Thymus (tissue), 11 donors: ENCODE results near the gene KMT2B. TPM values are rescaled to one million over a fixed set of nuclear protein-coding genes. Genes with fewer than 3 reads are reported as not detected.

Source experiments
- DNase-seq, 9 donors: peaks; one replicate each; pipeline ENCODE4 v3.0.0-alpha.2; 2013; ENCODE audit warnings: low spot score in 9 of 9, low read depth in 6 of 9, missing footprints in 1 of 9
- H3K27ac ChIP-seq, 2 donors: one replicate each; pipeline ENCODE4 v1.5.1; 2013; ENCODE audit warnings: control low read depth in 1 of 2, low read depth in 1 of 2, low read length in 1 of 2, mild to moderate bottlenecking in 1 of 2, moderate library complexity in 1 of 2
- H3K27me3 ChIP-seq, 2 donors: one replicate each; pipeline ENCODE4 v1.5.1; 2013; ENCODE audit warnings: low read length in 1 of 2; ENCODE audit not compliant: control insufficient read depth in 2 of 2, insufficient read depth in 1 of 2
- H3K36me3 ChIP-seq, 2 donors: one replicate each; pipeline ENCODE4 v1.5.1; 2013; ENCODE audit warnings: low read length in 1 of 2, mild to moderate bottlenecking in 1 of 2, moderate library complexity in 1 of 2; ENCODE audit not compliant: control insufficient read depth in 2 of 2, insufficient read depth in 2 of 2
- H3K4me1 ChIP-seq, 2 donors: one replicate each; pipeline ENCODE4 v1.5.1; 2013; ENCODE audit warnings: low read length in 2 of 2; ENCODE audit not compliant: control insufficient read depth in 2 of 2, insufficient read depth in 2 of 2
- H3K4me3 ChIP-seq, 2 donors: one replicate each; pipeline ENCODE4 v1.5.1; 2013; ENCODE audit warnings: low read length in 2 of 2, control low read depth in 1 of 2, mild to moderate bottlenecking in 1 of 2
- H3K9me3 ChIP-seq, 2 donors: one replicate each; pipeline ENCODE4 v1.5.1; 2013; ENCODE audit warnings: low read length in 1 of 2, mild to moderate bottlenecking in 1 of 2; ENCODE audit not compliant: control insufficient read depth in 2 of 2, insufficient read depth in 1 of 2
- WGBS: extraction: QIAGEN DNeasy Blood & Tissue Kit; methylation state at CpG from one replicate; pipeline ENCODE4 v1.1.7; 2013; 5-methylcytosine and 5-hydroxymethylcytosine counted together
- polyA plus RNA-seq: library from polyadenylated mRNA; stranded (reverse); fragments of 200-250 nt; gene quantifications from one replicate; pipeline ENCODE4 v1.2.3, GENCODE V29; 2013
- total RNA-seq: library from RNA; stranded (reverse); fragments of 120-200 nt; gene quantifications from one replicate; pipeline ENCODE4 v1.2.4, GENCODE V29; 2013
- donor health status: healthy.

The KMT2B gene
- total and polyA plus RNA-seq, 2 donors: 5.2 to 39.0 TPM

GRCh38 chr19:35786299-35787160 is 68.7 kb downstream of the KMT2B start:
- no peaks in the 10 kb centered on the region for H3K27me3 ChIP-seq
- no peaks in the 10 kb centered on the region for H3K4me1 ChIP-seq
- WGBS: 97% methylated on average over 31 of the region's 31 CpGs
- peaks cover 22 to 63% of the 10 kb centered on the region in 2 donors for H3K36me3 ChIP-seq
- no peak overlapping the region for H3K4me3 ChIP-seq
- DNase-seq: no peak
- H3K27ac ChIP-seq: no peak overlapping the region
- H3K9me3 ChIP-seq: no peaks in the 10 kb centered on the region

- DNase-seq: no peak
- Histone ChIP-seq H3K4me1 (no peaks in the 10 kb centered on the region), H3K27ac (no peak overlapping the region), H3K27me3 (no peaks in the 10 kb centered on the region), H3K9me3 (no peaks in the 10 kb centered on the region), H3K36me3 (peaks cover 17 to 55% of the 10 kb centered on the region in 2 donors), H3K4me3 (no peak overlapping the region)
- 98% methylated on average over 15 of the region's 15 CpGs for WGBS
Observed at GRCh38 chr19:35787227-35787799, 69.5 kb downstream of the KMT2B start.

Other genes starting within 250 kb of the KMT2B start
- 7.9 TPM for gene KRTDAP, start 227.5 kb upstream of the KMT2B start, total RNA-seq
- gene KRTDAP, start 227.5 kb upstream of the KMT2B start, polyA plus RNA-seq: 523 TPM
- 23.2 TPM for gene DMKN, start 204.4 kb upstream of the KMT2B start, total RNA-seq
- gene DMKN, start 204.4 kb upstream of the KMT2B start, polyA plus RNA-seq: 175 TPM
- 1.5 TPM for gene SBSN, start 189.7 kb upstream of the KMT2B start, total RNA-seq
- 56.1 TPM for gene SBSN, start 189.7 kb upstream of the KMT2B start, polyA plus RNA-seq
- 0.19 TPM for gene GAPDHS, start 184.5 kb upstream of the KMT2B start, total RNA-seq
- gene GAPDHS, start 184.5 kb upstream of the KMT2B start, polyA plus RNA-seq: 0.16 TPM
- 45.0 TPM for gene TMEM147, start 172.4 kb upstream of the KMT2B start, total RNA-seq
- 61.1 TPM for gene TMEM147, start 172.4 kb upstream of the KMT2B start, polyA plus RNA-seq
- gene ATP4A, start 154.3 kb upstream of the KMT2B start, total RNA-seq: 0.42 TPM
- 1.1 TPM for gene ATP4A, start 154.3 kb upstream of the KMT2B start, polyA plus RNA-seq
- gene PMIS2, start 131.8 kb upstream of the KMT2B start, total RNA-seq: not detected
- not detected for gene PMIS2, start 131.8 kb upstream of the KMT2B start, polyA plus RNA-seq
- gene HAUS5, start 105.3 kb upstream of the KMT2B start, total RNA-seq: 11.8 TPM
- gene HAUS5, start 105.3 kb upstream of the KMT2B start, polyA plus RNA-seq: 22.8 TPM
- gene RBM42, start 89.0 kb upstream of the KMT2B start, total RNA-seq: 51.8 TPM
- 57.1 TPM for gene RBM42, start 89.0 kb upstream of the KMT2B start, polyA plus RNA-seq
- gene ETV2, start 76.3 kb upstream of the KMT2B start, total RNA-seq: 0.76 TPM
- 1.5 TPM for gene ETV2, start 76.3 kb upstream of the KMT2B start, polyA plus RNA-seq
- gene COX6B1, start 69.7 kb upstream of the KMT2B start, total RNA-seq: 636 TPM
- 656 TPM for gene COX6B1, start 69.7 kb upstream of the KMT2B start, polyA plus RNA-seq
- gene UPK1A, start 51.5 kb upstream of the KMT2B start, total RNA-seq: not detected
- gene UPK1A, start 51.5 kb upstream of the KMT2B start, polyA plus RNA-seq: 0.94 TPM
- gene ZBTB32, start 13.4 kb upstream of the KMT2B start, total RNA-seq: 0.09 TPM
- 2.0 TPM for gene ZBTB32, start 13.4 kb upstream of the KMT2B start, polyA plus RNA-seq
- gene IGFLR1, start 24.4 kb downstream of the KMT2B start, total RNA-seq: 12.2 TPM
- gene IGFLR1, start 24.4 kb downstream of the KMT2B start, polyA plus RNA-seq: 67.8 TPM
- 19.8 TPM for gene U2AF1L4, start 27.4 kb downstream of the KMT2B start, total RNA-seq
- gene U2AF1L4, start 27.4 kb downstream of the KMT2B start, polyA plus RNA-seq: 45.0 TPM
- gene PSENEN, start 27.6 kb downstream of the KMT2B start, total RNA-seq: 65.1 TPM
- 104 TPM for gene PSENEN, start 27.6 kb downstream of the KMT2B start, polyA plus RNA-seq
- gene LIN37, start 30.6 kb downstream of the KMT2B start, total RNA-seq: 7.6 TPM
- gene LIN37, start 30.6 kb downstream of the KMT2B start, polyA plus RNA-seq: 24.2 TPM
- gene HSPB6, start 39.0 kb downstream of the KMT2B start, total RNA-seq: 0.28 TPM
- gene HSPB6, start 39.0 kb downstream of the KMT2B start, polyA plus RNA-seq: 18.9 TPM
- gene PROSER3, start 40.2 kb downstream of the KMT2B start, total RNA-seq: 2.0 TPM
- 10.0 TPM for gene PROSER3, start 40.2 kb downstream of the KMT2B start, polyA plus RNA-seq
- gene ARHGAP33, start 57.6 kb downstream of the KMT2B start, total RNA-seq: 1.5 TPM
- 18.6 TPM for gene ARHGAP33, start 57.6 kb downstream of the KMT2B start, polyA plus RNA-seq
- 0.19 TPM for gene PRODH2, start 94.8 kb downstream of the KMT2B start, total RNA-seq
- gene PRODH2, start 94.8 kb downstream of the KMT2B start, polyA plus RNA-seq: 0.23 TPM
- gene NPHS1, start 134.5 kb downstream of the KMT2B start, total RNA-seq: 2.4 TPM
- 0.34 TPM for gene NPHS1, start 134.5 kb downstream of the KMT2B start, polyA plus RNA-seq
- 2.2 TPM for gene KIRREL2, start 138.9 kb downstream of the KMT2B start, total RNA-seq
- gene KIRREL2, start 138.9 kb downstream of the KMT2B start, polyA plus RNA-seq: 0.75 TPM
- gene APLP1, start 150.6 kb downstream of the KMT2B start, total RNA-seq: 2.5 TPM
- 3.3 TPM for gene APLP1, start 150.6 kb downstream of the KMT2B start, polyA plus RNA-seq
- 12.0 TPM for gene NFKBID, start 182.5 kb downstream of the KMT2B start, total RNA-seq
- 29.8 TPM for gene NFKBID, start 182.5 kb downstream of the KMT2B start, polyA plus RNA-seq
- 50.7 TPM for gene HCST, start 184.5 kb downstream of the KMT2B start, total RNA-seq
- gene HCST, start 184.5 kb downstream of the KMT2B start, polyA plus RNA-seq: 158 TPM
- gene TYROBP, start 190.3 kb downstream of the KMT2B start, total RNA-seq: 52.6 TPM
- gene TYROBP, start 190.3 kb downstream of the KMT2B start, polyA plus RNA-seq: 162 TPM
- 0.47 TPM for gene LRFN3, start 218.4 kb downstream of the KMT2B start, total RNA-seq
- 1.6 TPM for gene LRFN3, start 218.4 kb downstream of the KMT2B start, polyA plus RNA-seq